ENCODE results near the gene FBXO33. TPM values are rescaled to one million over a fixed set of nuclear protein-coding genes. Genes with fewer than 3 reads are reported as not detected.

Gene FBXO33
- total RNA-seq, 4 donors from 2014 or later = 6.2 to 15.8 (median 8.5) TPM

- H3K36me3 ChIP-seq = peaks cover 0 to 3% (median 0%) of the 10 kb centered on the region in 3 donors
- DNase-seq = no peak
- H3K27ac ChIP-seq = no peak overlapping the region
- peaks cover 0 to 12% (median 0%) of the 10 kb centered on the region in 4 donors for H3K9me3 ChIP-seq
- peaks cover 0 to 3% (median 0%) of the 10 kb centered on the region in 4 donors for H3K4me1 ChIP-seq
- no peaks in the 10 kb centered on the region for H3K27me3 ChIP-seq
- H3K4me3 ChIP-seq = no peak overlapping the region
- TF ChIP-seq POLR2A (IDR thresholded peaks at IDR 0.05) (no peak), CTCF (IDR thresholded peaks at IDR 0.05) (no peak)
Observed at GRCh38 chr14:39416072-39416471, 16.2 kb downstream of the FBXO33 start.

- TF ChIP-seq POLR2A (IDR thresholded peaks at IDR 0.05) (no peak), CTCF (IDR thresholded peaks at IDR 0.05) (no peak)
Observed at GRCh38 chr14:39406560-39406959, 25.7 kb downstream of the FBXO33 start.

GRCh38 chr14:39398382-39398781, 33.9 kb downstream of the FBXO33 start:
- Histone ChIP-seq H3K9me3 (no peaks in the 10 kb centered on the region), H3K4me3 (no peak overlapping the region), H3K36me3 (peaks cover 0 to 21% (median 0%) of the 10 kb centered on the region in 3 donors), H3K4me1 (no peaks in the 10 kb centered on the region), H3K27ac (no peak overlapping the region), H3K27me3 (no peaks in the 10 kb centered on the region)
- DNase-seq = no peak
- TF ChIP-seq CTCF (IDR thresholded peaks at IDR 0.05) = no peak
- no peak for TF ChIP-seq POLR2A (IDR thresholded peaks at IDR 0.05)

More at GRCh38 chr14:39406560-39406959, 25.7 kb downstream of the FBXO33 start:
- H3K36me3 ChIP-seq = no peaks in the 10 kb centered on the region
- no peaks in the 10 kb centered on the region for H3K9me3 ChIP-seq
- no peaks in the 10 kb centered on the region for H3K4me1 ChIP-seq
- DNase-seq = no peak
- H3K27ac ChIP-seq = no peak overlapping the region
- no peak overlapping the region for H3K4me3 ChIP-seq
- no peaks in the 10 kb centered on the region for H3K27me3 ChIP-seq

- TF ChIP-seq POLR2A (IDR thresholded peaks at IDR 0.05) (no peak), CTCF (IDR thresholded peaks at IDR 0.05) (no peak)
- no peaks in the 10 kb centered on the region for H3K4me1 ChIP-seq
- peaks cover 0 to 21% (median 0%) of the 10 kb centered on the region in 3 donors for H3K36me3 ChIP-seq
Observed at GRCh38 chr14:39396448-39396847, 35.8 kb downstream of the FBXO33 start.

GRCh38 chr14:39395555-39396254, 36.5 kb downstream of the FBXO33 start:
- Histone ChIP-seq H3K27ac (no peak overlapping the region), H3K4me1 (no peaks in the 10 kb centered on the region), H3K4me3 (no peak overlapping the region), H3K9me3 (no peaks in the 10 kb centered on the region), H3K27me3 (no peaks in the 10 kb centered on the region), H3K36me3 (peaks cover 0 to 21% (median 0%) of the 10 kb centered on the region in 3 donors)
- DNase-seq = no peak
- no peak for TF ChIP-seq CTCF (IDR thresholded peaks at IDR 0.05)
- no peak for TF ChIP-seq POLR2A (IDR thresholded peaks at IDR 0.05)

More at GRCh38 chr14:39396448-39396847, 35.8 kb downstream of the FBXO33 start:
- Histone ChIP-seq H3K27me3 (no peaks in the 10 kb centered on the region), H3K4me3 (no peak overlapping the region), H3K9me3 (no peaks in the 10 kb centered on the region), H3K27ac (no peak overlapping the region)
- DNase-seq = no peak
